Activated CD4-positive, alpha-beta memory T cell treated with anti-CD3 and anti-CD28 coated beads for 36 hours (primary cell): Measurements from ENCODE around the gene RAB3GAP2. TPM values are rescaled to one million over a fixed set of nuclear protein-coding genes. Genes with fewer than 3 reads are reported as not detected.
"Not testable (repeated sequence)": the region's sequence is repeated elsewhere in the genome, so short reads cannot be mapped to it uniquely, and the experiment has no call there.

Experiments
- CTCF ChIA-PET: fragments of 350-600 bp; sonication (Branson Sonifier 250); formaldehyde crosslinking; loops from one replicate; lab custom pipeline; 2021; ENCODE audit warnings: antibody characterized with exemption, inconsistent platforms; lab: Charles Lee
- POLR2A ChIA-PET: fragments of 350-600 bp; sonication (Branson Sonifier 250); formaldehyde crosslinking; loops from one replicate; lab custom pipeline; 2021; ENCODE audit warnings: antibody characterized with exemption; lab: Charles Lee
- DNase-seq: peaks from one replicate; pipeline ENCODE4 v3.0.0-alpha.2; 2020
- H3K27ac Mint-ChIP-seq: one replicate; pipeline ENCODE4 v1.8.0; 2021; ENCODE audit warnings: mixed read lengths
- H3K27me3 Mint-ChIP-seq: one replicate; pipeline ENCODE4 v1.8.0; 2021; ENCODE audit warnings: mixed read lengths
- H3K36me3 Mint-ChIP-seq: one replicate; pipeline ENCODE4 v1.8.0; 2021; ENCODE audit warnings: mixed read lengths
- H3K4me1 Mint-ChIP-seq: one replicate; pipeline ENCODE4 v1.8.0; 2021; ENCODE audit warnings: low read depth, mixed read lengths
- H3K4me3 Mint-ChIP-seq: one replicate; pipeline ENCODE4 v1.8.0; 2021; ENCODE audit warnings: mild to moderate bottlenecking, mixed read lengths
- H3K9me3 Mint-ChIP-seq: one replicate; pipeline ENCODE4 v1.8.0; 2021; ENCODE audit warnings: mixed read lengths
- intact Hi-C: fragments of 100-400 bp; cut with micrococcal nuclease; formaldehyde crosslinking; loops from one replicate; pipeline ENCODE4 v1.15.1; 2023
- total RNA-seq, 2 experiments: library from RNA; stranded (reverse); gene quantifications; one replicate each; pipeline ENCODE4 v1.2.3, GENCODE V29; 2021

The RAB3GAP2 gene
- total RNA-seq, 2 experiments from 2014 or later: 46.1 to 46.5 TPM

DNA sequence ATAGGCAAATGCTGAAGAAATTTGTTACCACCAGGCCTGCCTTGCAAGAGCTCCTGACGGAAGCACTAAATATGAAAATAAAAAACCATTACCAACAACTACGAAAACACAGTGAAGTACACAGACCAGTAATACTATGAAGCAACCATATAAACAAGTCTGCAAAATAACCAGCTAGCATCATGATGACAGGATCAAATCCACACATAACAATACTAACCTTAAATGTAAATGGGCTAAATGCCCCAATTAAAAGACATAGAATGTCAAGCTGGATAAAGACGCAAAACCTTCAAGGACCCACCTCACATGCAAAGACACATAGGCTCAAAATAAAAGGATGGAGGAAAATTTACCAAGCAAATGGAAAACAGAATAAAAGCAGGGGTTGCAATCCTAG lies 16.1 kb downstream of the RAB3GAP2 start:
- POLR2A ChIA-PET, H3K27me3 Mint-ChIP-seq, H3K27ac Mint-ChIP-seq, intact Hi-C loops, CTCF ChIA-PET, DNase-seq, H3K4me3 Mint-ChIP-seq: not testable (repeated sequence)
- H3K9me3 Mint-ChIP-seq: peaks cover 38% of the 10 kb centered on the region
- peaks cover 82% of the 10 kb centered on the region for H3K36me3 Mint-ChIP-seq
- H3K4me1 Mint-ChIP-seq: peaks cover 45% of the 10 kb centered on the region

DNA sequence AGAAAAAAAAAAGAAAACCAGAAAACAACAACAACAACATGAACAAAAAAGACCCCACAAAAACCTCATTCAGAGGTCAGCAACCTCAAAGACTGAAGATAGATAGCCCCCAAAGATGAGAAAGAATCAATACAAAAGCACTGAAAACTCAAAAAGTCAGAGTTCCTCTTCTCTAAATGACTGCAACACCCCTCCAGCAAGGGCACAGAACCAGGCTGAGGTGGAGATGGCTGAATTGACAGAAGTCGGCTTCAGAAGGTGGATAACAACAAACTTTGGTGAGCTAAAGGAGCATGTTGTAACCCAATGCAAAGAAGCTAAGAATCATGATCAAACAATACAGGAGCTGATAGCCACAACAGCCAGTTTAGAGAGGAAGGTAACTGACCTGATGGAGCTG lies 17.0 kb downstream of the RAB3GAP2 start:
- ChIA-PET POLR2A (no interaction called here), CTCF (no interaction called here)
- H3K9me3 Mint-ChIP-seq: peaks cover 42% of the 10 kb centered on the region
- peaks cover 41% of the 10 kb centered on the region for H3K4me1 Mint-ChIP-seq
- peaks cover 81% of the 10 kb centered on the region for H3K36me3 Mint-ChIP-seq
- intact Hi-C loops: no loop called here
- no peak overlapping the region for H3K27ac Mint-ChIP-seq
- H3K27me3 Mint-ChIP-seq: no peaks in the 10 kb centered on the region
- DNase-seq: no peak
- H3K4me3 Mint-ChIP-seq: no peak overlapping the region

DNA sequence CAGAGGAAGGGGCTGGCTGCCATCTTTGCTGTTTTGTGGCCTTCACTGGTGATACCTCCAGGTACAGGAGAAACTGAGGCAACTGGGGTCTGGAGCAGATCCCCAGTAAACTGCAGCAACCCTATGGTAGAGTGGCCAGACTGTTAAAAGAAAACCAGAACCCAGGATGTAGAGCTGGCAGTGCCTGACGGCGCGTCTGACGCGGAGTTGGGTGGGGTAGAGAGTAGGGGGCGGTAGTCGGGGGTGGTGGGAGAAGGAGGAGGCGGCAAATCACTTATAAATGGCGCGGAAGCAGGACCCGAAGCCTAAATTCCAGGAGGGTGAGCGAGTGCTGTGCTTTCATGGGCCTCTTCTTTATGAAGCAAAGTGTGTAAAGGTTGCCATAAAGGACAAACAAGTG lies 19.0 kb downstream of the RAB3GAP2 start:
- H3K27me3 Mint-ChIP-seq, CTCF ChIA-PET, POLR2A ChIA-PET, DNase-seq, H3K27ac Mint-ChIP-seq, H3K4me3 Mint-ChIP-seq, intact Hi-C loops: not testable (repeated sequence)
- Mint-ChIP-seq H3K4me1 (peaks cover 25% of the 10 kb centered on the region), H3K9me3 (peaks cover 44% of the 10 kb centered on the region), H3K36me3 (peaks cover 84% of the 10 kb centered on the region)

DNA sequence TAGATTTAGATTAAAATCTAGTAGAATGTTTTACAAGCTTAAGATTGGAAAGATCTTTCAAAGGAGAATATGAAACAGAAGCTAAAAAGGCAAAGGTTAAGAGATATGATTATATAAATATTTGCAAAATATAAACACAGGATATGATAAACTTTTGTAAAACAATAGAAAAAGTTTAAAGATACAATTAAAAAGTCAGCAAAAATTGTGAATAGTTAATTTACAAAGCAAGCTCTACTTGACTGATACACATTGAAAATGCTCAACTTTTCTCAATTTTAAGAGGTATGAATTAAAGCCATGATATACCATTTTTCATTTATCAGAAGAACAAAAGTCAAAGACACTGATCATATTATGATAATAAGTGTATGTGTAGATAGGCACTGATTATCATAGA lies 21.0 kb downstream of the RAB3GAP2 start:
- POLR2A ChIA-PET: no interaction called here
- H3K36me3 Mint-ChIP-seq: peaks cover 79% of the 10 kb centered on the region
- H3K9me3 Mint-ChIP-seq: peaks cover 48% of the 10 kb centered on the region
- peaks cover 8% of the 10 kb centered on the region for H3K4me1 Mint-ChIP-seq
- intact Hi-C loops: no loop called here
- no peak overlapping the region for H3K4me3 Mint-ChIP-seq
- CTCF ChIA-PET: no interaction called here
- no peak overlapping the region for H3K27ac Mint-ChIP-seq
- no peaks in the 10 kb centered on the region for H3K27me3 Mint-ChIP-seq
- DNase-seq: no peak

DNA sequence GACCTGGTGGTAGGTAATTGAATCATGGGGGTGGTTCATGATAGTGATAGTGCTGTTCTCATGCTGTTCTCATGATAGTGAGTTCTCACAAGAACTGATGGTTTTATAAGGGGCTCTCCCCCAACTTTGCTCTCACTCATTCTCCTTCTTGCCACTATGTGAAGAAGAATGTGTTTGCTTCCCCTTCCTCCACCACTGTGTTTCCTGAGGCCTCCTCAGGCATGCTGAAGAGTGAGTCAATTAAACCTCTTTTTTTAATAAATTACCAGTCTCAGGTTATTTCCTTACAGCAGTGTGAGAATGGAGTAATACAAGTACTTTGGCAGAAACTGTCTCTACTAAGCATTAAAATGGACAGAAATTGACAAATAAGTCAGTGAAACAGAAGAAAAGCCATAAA lies 21.6 kb downstream of the RAB3GAP2 start:
- DNase-seq: no peak
- Mint-ChIP-seq H3K4me3 (no peak overlapping the region), H3K4me1 (peaks cover 6% of the 10 kb centered on the region), H3K27ac (no peak overlapping the region), H3K36me3 (peaks cover 78% of the 10 kb centered on the region), H3K27me3 (no peaks in the 10 kb centered on the region), H3K9me3 (peaks cover 50% of the 10 kb centered on the region)
- CTCF ChIA-PET: no interaction called here
- intact Hi-C loops: no loop called here
- POLR2A ChIA-PET: no interaction called here

DNA sequence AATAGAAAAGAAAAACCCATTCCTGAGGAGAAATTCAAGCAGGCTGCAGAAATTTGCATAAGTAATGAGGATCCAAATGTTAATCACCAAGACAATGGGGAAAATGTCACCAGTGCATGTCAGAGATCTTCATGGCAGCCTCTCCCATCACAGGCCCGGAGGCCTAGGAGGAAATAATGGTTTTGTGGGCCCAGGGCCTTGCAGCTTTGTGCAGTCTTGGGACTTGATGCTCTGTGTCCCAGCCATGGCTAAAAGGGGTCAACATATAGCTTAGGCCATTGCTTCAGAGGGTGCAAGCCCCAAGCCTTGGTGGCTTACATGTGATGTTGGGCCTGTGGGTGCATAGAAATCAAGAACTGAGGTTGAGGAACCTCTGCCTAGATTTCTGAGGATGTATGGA lies 22.7 kb downstream of the RAB3GAP2 start:
- CTCF ChIA-PET: no interaction called here
- H3K4me1 Mint-ChIP-seq: peaks cover 4% of the 10 kb centered on the region
- intact Hi-C loops: no loop called here
- H3K27ac Mint-ChIP-seq: no peak overlapping the region
- peaks cover 56% of the 10 kb centered on the region for H3K9me3 Mint-ChIP-seq
- POLR2A ChIA-PET: no interaction called here
- no peak for DNase-seq
- H3K4me3 Mint-ChIP-seq: no peak overlapping the region
- peaks cover 75% of the 10 kb centered on the region for H3K36me3 Mint-ChIP-seq
- H3K27me3 Mint-ChIP-seq: no peaks in the 10 kb centered on the region

DNA sequence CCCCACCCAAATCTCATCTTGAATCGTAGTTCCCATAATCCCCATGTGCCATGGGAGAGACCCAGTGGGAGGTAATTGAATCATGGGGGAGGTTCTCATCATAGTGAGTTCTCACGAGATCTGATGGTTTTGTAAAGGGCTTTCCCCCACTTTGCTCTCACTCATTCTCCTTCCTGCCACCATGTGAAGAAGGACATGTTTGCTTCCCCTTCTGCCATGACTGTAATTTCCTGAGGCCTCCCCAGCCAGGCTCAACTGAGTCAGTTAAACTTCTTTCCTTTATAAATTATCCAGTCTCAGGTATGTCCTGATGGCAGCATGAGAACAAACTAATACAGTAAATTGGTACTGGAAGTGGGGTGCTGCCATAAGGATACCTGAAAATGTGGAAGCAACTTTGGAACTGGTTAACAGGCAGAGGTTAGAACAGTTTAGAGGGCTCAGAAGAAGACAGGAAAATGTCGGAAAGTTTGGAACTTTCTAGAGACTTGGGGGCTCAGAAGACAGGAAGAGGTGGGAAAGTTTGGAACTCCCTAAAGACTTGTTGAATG lies 23.5 kb downstream of the RAB3GAP2 start:
- H3K4me3 Mint-ChIP-seq, intact Hi-C loops, CTCF ChIA-PET, POLR2A ChIA-PET, H3K27me3 Mint-ChIP-seq, DNase-seq, H3K27ac Mint-ChIP-seq: not testable (repeated sequence)
- peaks cover 76% of the 10 kb centered on the region for H3K36me3 Mint-ChIP-seq
- peaks cover 10% of the 10 kb centered on the region for H3K4me1 Mint-ChIP-seq
- H3K9me3 Mint-ChIP-seq: peaks cover 55% of the 10 kb centered on the region

DNA sequence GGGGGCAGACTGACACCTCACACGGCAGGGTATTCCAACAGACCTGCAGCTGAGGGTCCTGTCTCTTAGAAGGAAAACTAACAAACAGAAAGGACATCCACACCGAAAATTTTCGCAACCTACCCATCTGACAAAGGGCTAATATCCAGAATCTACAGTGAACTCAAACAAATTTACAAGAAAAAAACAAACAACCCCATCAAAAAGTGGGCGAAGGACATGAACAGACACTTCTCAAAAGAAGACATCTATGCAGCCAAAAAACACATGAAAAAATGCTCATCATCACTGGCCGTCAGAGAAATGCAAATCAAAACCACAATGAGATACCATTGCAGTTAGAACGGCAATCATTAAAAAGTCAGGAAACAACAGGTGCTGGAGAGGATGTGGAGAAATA lies 26.4 kb downstream of the RAB3GAP2 start:
- intact Hi-C loops, DNase-seq, H3K4me3 Mint-ChIP-seq, H3K27me3 Mint-ChIP-seq, CTCF ChIA-PET, POLR2A ChIA-PET, H3K27ac Mint-ChIP-seq: not testable (repeated sequence)
- peaks cover 58% of the 10 kb centered on the region for H3K36me3 Mint-ChIP-seq
- peaks cover 47% of the 10 kb centered on the region for H3K9me3 Mint-ChIP-seq
- H3K4me1 Mint-ChIP-seq: peaks cover 32% of the 10 kb centered on the region

DNA sequence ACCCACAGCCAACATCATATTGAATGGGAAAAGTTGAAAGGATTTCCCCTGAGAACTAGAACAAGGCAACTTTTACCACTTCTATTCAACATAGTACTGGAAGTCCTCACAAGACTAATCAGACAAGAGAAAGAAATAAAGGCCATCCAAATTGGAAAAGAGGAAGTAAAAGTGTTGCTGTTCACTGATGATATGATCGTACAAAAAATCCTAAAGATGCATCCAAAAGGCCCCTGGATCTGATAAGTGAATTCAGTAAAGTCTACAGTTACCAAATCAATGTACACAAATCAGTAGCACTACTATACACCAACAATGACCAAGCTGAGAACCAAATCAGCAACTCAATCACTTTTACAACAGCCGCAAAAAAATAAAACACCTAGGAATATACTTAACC lies 28.3 kb downstream of the RAB3GAP2 start:
- intact Hi-C loops: loop anchor here (5.0 kb wide), 1 partner anchor 1753 kb away; no protein-coding TSS in a partner anchor
- Mint-ChIP-seq H3K4me1 (peaks cover 40% of the 10 kb centered on the region), H3K27ac (no peak overlapping the region), H3K36me3 (peaks cover 38% of the 10 kb centered on the region), H3K4me3 (no peak overlapping the region), H3K9me3 (peaks cover 28% of the 10 kb centered on the region), H3K27me3 (no peaks in the 10 kb centered on the region)
- no peak for DNase-seq
- ChIA-PET CTCF (no interaction called here), POLR2A (no interaction called here)

DNA sequence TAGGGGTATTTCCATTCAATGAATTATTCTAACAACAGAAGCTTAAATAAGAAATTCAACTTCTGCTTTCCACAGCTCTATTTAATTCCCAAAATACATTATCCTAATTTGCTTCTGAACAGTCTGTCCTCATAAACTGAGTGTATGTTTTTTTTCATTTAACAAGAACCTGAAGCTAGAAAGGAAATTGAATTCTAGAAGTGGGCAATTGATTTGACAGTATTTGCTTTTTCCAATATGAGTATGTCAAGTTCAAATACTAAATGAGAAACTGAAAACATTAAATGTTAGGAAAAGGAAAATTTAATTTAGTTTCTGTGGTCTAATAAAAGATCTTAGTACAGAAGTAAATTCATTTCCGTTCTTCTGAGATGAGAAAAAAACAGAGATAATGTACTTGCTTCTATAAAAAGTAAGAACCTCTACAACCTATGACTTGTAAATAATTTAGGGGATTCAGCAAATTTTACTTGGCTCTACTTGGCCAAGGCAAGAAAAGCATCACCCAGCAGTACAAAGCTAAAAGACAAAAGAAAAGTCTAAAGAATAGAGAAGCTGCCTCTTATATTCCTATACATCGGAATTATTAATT lies 31.1 kb downstream of the RAB3GAP2 start:
- H3K9me3 Mint-ChIP-seq: peaks cover 11% of the 10 kb centered on the region
- no peak for DNase-seq
- peaks cover 22% of the 10 kb centered on the region for H3K36me3 Mint-ChIP-seq
- POLR2A ChIA-PET: interaction anchor here (1.5 kb wide), 1 partner anchor 31 kb away, joined by 3 read pairs; the partner anchor contains the start of gene RAB3GAP2
- intact Hi-C loops: loop anchor here (1.0 to 5.0 kb wide), 5 partner anchors 17 to 1756 kb away; partner anchors contain the start of gene RAB3GAP2
- no peak overlapping the region for H3K27ac Mint-ChIP-seq
- H3K4me3 Mint-ChIP-seq: no peak overlapping the region
- peaks cover 40% of the 10 kb centered on the region for H3K4me1 Mint-ChIP-seq
- CTCF ChIA-PET: interaction anchor here (0.7 to 1.0 kb wide), 2 partner anchors 23 to 492 kb away, joined by 3 read pairs; no protein-coding TSS in a partner anchor
- H3K27me3 Mint-ChIP-seq: no peaks in the 10 kb centered on the region

DNA sequence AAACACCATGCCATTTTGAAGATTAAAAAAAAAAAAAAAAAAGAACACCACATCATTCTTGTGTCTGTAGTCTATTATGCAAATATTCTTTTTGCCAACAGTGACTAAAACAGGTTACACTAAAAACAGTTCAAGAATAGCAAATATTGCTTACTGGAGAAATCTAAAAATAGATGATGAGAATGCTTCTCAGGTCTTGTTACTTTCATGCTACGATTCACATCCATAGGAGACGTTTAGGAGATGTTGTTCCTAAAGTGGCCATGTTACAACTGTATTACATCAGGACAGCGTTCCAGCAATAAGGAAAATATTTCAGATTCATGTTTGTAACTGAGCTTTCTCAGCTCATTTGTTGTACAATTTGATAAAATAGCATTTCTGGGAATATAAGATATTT lies 32.3 kb downstream of the RAB3GAP2 start:
- H3K4me1 Mint-ChIP-seq: peaks cover 43% of the 10 kb centered on the region
- intact Hi-C loops: loop anchor here (2.0 to 5.0 kb wide), 4 partner anchors 19 to 1757 kb away; partner anchors contain the start of gene RAB3GAP2
- ChIA-PET POLR2A (no interaction called here), CTCF (interaction anchor here (1.5 kb wide), 1 partner anchor 21 kb away, joined by 5 read pairs; no protein-coding TSS in a partner anchor)
- no peak for DNase-seq
- peaks cover 4% of the 10 kb centered on the region for H3K9me3 Mint-ChIP-seq
- H3K27me3 Mint-ChIP-seq: no peaks in the 10 kb centered on the region
- no peak overlapping the region for H3K4me3 Mint-ChIP-seq
- H3K27ac Mint-ChIP-seq: no peak overlapping the region
- peaks cover 16% of the 10 kb centered on the region for H3K36me3 Mint-ChIP-seq

DNA sequence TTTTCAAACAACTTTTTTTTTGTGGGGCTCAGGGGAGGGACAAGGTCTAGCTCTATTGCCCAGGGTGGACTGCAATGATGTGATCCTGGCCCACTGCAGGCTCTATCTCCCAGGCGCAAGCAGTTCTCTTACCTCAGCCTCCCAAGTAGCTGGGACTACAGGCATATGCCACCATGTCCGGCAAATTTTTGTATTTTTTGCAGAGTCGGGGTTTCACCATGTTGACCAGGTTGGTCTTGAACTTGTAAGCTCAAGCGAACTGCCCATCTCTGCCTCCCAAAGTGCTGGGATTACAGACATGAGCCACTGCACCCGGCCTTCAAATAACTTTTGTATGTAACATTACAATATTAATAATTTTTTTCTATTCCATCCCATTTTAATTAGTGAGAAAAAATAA lies 33.0 kb downstream of the RAB3GAP2 start:
- H3K4me1 Mint-ChIP-seq: peaks cover 42% of the 10 kb centered on the region
- no peak overlapping the region for H3K27ac Mint-ChIP-seq
- no peaks in the 10 kb centered on the region for H3K9me3 Mint-ChIP-seq

More for the DNA sequence above, 33.0 kb downstream of the RAB3GAP2 start:
- CTCF ChIA-PET: interaction anchor here (1.5 kb wide), 1 partner anchor 20 kb away, joined by 5 read pairs; no protein-coding TSS in a partner anchor
- no peaks in the 10 kb centered on the region for H3K27me3 Mint-ChIP-seq
- DNase-seq: no peak
- POLR2A ChIA-PET: no interaction called here
- H3K36me3 Mint-ChIP-seq: peaks cover 9% of the 10 kb centered on the region
- H3K4me3 Mint-ChIP-seq: no peak overlapping the region
- intact Hi-C loops: no loop called here
